Activated gamma-delta T cell (primary cell): Measurements from ENCODE around the gene SRRM4.

Experiments used
- DNase-seq: peaks from one replicate; lab custom pipeline; 2025; lab: John Stamatoyannopoulos, UW

Gene SRRM4

DNA sequence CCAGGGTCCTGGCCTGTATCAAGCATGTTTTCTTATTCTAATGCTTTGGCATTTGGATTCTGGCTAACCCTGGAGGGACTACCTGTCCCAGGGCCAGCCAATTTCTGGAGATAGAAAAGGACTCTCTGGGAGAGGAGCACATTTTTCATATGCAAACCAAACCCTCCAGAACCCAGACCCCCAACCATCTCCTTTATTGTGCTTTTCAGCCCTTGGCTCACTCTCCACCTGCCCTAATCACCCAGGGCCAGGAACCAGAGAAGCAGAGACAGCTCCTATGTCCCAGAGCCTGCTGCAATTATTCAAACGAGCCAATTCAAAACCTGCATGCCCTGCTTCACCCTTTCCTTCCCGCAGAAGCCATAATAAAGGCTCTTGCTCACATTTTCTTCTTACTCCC lies 221.2 kb downstream of the SRRM4 start:
- no peak for DNase-seq

DNA sequence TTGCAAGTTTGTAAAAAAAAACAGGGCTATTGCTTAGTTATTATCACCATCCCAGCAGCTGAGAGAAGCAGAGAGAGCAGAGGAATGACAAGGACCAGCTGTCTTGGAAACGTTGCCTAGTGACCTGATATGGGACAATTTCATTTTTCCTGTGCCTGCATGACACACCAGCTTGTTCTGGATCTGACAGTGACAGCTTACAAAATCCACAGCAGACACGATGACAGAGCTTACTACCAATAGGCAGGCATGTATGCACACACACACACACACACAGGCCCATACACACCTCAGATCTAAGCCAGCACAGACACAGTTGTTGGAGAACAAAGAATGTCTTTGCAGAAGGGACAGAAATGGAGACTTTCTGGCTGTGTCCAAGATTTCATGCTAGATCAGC lies 222.8 kb downstream of the SRRM4 start:
- DNase-seq: no peak

DNA sequence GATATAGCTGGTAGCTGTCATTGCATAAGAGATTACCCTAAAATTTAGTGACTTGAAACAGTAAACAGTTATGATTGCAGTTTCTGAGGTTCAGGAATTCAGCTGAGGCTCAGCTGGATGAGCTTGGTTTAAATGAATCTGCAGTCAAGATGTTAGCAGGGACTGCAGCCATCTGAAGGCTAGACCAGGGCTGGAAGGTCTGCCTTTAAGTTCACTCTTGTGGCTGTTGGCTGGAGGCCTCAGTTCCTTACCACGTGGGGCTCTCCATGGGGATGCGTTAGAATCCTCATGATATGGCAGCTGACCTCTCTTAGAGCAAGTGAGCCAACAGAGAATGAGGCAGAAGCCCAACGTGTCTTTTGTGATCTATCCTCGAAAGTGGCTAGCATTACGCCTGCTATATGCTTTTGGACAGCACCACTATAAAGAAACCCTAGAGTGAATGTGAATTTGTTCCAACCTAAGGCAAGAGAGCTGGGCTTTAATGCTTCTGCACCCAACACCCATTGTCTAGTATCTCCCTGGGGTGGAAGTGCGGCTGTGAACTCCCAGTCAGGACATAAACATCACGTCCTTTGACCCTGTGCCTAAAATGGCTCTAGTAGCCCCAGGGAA lies 223.4 kb downstream of the SRRM4 start:
- DNase-seq: no peak

DNA sequence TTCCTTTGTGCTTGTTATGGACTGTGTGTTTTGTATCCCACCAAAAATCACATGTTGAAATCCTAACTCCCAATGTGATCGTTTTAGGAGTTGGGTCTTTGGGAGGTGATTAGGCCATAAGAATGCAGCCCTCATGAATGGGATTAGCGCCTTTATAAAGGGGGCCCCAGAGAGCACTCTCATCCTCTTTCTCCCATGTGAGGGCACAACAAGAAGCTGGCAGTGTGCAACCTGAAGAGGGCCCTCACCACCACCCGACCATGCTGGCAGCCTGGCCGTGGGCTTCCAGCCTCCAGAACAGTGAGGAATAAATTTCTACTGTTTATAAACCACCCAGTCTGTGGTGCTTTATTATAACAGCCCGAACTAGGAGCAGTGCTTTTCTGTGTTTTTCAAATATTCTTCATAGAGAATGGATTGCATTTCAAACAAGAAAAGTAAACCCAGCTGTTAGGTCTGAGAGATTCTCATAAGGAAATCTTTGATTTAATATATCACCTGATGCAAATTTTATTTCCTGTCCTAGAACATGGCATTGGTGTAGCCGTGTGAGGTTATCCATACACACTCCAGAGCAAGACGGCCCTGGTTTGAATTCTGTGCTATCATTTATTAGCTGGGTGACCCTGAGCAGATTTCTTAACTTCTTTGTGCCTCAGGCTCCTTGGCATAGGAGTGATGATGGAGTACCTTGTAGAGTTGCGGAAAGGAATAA lies 225.2 kb downstream of the SRRM4 start:
- DNase-seq: no peak

DNA sequence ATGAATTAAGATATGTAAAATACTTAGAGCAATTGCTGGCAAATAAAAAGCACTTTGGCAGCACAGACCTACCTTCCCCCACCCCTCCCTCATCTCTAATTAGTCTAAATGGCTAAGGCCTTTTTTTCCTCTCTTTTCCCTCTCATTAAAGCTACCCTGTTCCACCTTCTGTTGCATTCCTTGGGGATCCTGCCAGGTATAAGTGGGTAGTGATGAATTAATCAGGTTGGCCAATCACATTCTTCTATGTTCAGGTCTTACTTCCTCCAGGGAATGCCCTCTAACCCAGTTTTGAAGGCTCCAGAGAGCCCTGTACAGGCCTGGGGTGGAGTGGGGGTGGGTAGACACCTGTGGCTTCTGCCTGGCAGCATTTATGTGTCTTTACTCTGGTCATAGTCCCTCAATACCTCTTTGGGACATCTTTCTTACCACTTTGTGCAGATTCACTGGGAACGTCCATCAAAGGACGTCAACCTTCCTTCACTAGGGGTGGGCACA lies 225.8 kb downstream of the SRRM4 start:
- DNase-seq: no peak

DNA sequence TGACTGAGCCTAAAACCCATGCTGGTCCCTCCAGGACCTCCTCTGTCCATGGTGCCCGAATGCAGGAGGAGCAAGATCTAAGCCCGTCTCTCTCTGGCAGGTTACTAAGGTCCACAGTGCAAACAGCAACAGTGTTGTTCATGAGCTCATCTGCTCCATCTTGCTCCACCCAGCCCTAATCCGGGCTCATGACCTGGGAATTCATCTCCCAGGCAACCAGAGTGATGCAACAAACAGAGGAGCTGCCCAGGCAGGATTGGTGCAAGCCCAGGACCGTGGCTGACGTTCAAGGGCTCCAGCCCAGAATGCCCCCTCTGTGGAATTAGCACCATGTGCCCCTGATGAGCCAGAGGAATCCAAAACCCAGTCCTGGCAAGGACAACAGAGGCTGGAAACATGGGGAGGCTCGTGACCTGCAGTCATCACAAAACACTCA lies 227.3 kb downstream of the SRRM4 start:
- no peak for DNase-seq

DNA sequence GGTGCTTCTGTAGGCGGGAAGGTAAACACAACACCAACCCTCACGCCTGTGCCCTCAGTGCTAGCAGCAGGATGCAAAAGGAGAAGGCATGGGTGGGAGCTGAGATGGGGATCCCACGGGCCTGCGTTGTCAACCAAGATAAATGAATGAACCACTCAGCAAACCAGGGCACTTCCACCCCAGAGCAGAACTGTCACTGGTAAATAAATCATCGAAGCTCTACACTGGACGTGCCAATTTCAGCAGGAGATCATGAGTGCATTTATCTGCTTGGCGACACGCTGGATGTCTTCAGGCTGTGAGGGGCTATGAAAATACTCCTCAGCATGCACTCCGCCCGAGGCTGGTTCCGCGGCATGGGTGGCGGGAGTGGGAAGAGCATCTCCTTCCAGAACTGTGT lies 230.5 kb downstream of the SRRM4 start:
- no peak for DNase-seq
